GM18526 (cell line): ENCODE results near the gene NFKBIB.
A peak's percentile ranks its signal among the peaks of the same experiment; 100 is the strongest.

Experiments used
- POLR2A ChIP-seq: IDR thresholded peaks from 3 replicates; pipeline ENCODE4 v1.6.1; 2011; ENCODE audit not compliant: insufficient read length; ENCODE audit errors: extremely low read depth

NFKBIB gene

GRCh38 chr19:38915329-38916321, 15.9 kb downstream of the NFKBIB start:
- no peak for TF ChIP-seq POLR2A

GRCh38 chr19:38917516-38917915, 17.7 kb downstream of the NFKBIB start:
- TF ChIP-seq POLR2A: no peak

GRCh38 chr19:38917921-38918491, 18.2 kb downstream of the NFKBIB start:
- no peak for TF ChIP-seq POLR2A

GRCh38 chr19:38918526-38918925, 18.8 kb downstream of the NFKBIB start:
- no peak for TF ChIP-seq POLR2A

- no peak for TF ChIP-seq POLR2A
Measured at GRCh38 chr19:38919837-38920601, 20.2 kb downstream of the NFKBIB start.

- TF ChIP-seq POLR2A: no peak
Measured at GRCh38 chr19:38920602-38921419, 21.0 kb downstream of the NFKBIB start.

- no peak for TF ChIP-seq POLR2A
Measured at GRCh38 chr19:38921420-38922274, 21.9 kb downstream of the NFKBIB start.

GRCh38 chr19:38922482-38922881, 22.7 kb downstream of the NFKBIB start:
- no peak for TF ChIP-seq POLR2A

- no peak for TF ChIP-seq POLR2A
Measured at GRCh38 chr19:38924388-38924787, 24.6 kb downstream of the NFKBIB start.

GRCh38 chr19:38928391-38929001, 28.7 kb downstream of the NFKBIB start:
- no peak for TF ChIP-seq POLR2A

GRCh38 chr19:38929929-38930775, 30.4 kb downstream of the NFKBIB start, which contains the start of gene SARS2:
SARS2 (minus strand) TSS chr19:38930763; CDS start chr19:38930736, 27 bp downstream.
- no peak for TF ChIP-seq POLR2A

- TF ChIP-seq POLR2A: peak; percentile 90
Measured at GRCh38 chr19:38930776-38931520, 31.2 kb downstream of the NFKBIB start, which contains the start of gene MRPS12. MRPS12 (plus strand) TSS chr19:38930944; CDS start chr19:38931295, 351 bp downstream.
